DMS114 treated with DMSO at 0.1 percent for 48 hours (cell line): ENCODE results near the gene CRK.

Experiments
- DNase-seq: peaks from one replicate; lab custom pipeline; 2025; ENCODE audit not compliant: unreplicated experiment; lab: John Stamatoyannopoulos, UW

CRK gene

GRCh38 chr17:1455797-1456599 is at the start of gene CRK:
Gene CRK (minus strand): TSS chr17:1456232. CDS start chr17:1456117, 115 bp downstream.
- DNase-seq: peak; percentile 78

- no peak for DNase-seq
Observed at GRCh38 chr17:1505586-1505985, 49.6 kb upstream of the CRK start.

GRCh38 chr17:1504866-1505265 is 48.8 kb upstream of the CRK start:
- DNase-seq: no peak

DNA sequence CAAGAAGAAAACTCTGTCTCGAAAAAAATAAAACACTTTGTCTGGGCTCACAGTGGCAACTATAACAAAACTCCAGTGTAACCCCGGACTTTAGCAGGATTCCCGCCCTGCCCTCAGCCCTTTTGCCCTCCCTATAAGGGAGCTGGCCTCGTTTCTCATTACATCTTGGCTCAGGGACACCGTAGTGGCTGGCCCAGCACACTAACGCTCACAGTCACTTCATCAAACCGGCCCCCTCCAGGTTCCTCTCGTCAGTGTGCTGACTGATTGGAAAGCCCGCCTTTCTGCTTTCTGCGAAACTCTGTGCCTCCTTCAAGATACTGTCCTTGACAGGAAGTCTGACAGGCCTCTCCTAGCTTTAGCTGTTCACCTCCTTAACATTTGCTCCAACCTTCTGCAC is 47.7 kb upstream of the CRK start:
- no peak for DNase-seq

DNA sequence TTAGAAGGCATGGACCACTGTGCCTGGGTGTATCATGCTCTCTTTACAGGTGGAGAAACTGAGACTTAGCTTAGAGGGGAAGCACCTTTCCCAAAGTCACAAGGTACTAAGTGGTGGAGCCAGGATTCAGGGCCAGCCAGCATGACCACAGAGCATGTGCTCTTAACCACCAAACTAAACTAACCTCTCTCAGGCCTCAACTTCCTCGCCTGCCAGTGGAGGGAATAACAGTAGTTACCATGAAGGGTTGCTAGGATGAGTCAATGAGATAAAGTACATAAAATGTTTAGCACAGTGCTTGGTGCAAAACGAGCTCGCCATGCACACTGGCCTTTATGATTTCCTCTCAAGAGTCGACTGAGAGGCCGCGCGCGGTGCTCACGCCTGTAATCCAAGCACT is 42.8 kb upstream of the CRK start:
- no peak for DNase-seq

GRCh38 chr17:1498233-1498632 is 42.2 kb upstream of the CRK start:
- no peak for DNase-seq

DNA sequence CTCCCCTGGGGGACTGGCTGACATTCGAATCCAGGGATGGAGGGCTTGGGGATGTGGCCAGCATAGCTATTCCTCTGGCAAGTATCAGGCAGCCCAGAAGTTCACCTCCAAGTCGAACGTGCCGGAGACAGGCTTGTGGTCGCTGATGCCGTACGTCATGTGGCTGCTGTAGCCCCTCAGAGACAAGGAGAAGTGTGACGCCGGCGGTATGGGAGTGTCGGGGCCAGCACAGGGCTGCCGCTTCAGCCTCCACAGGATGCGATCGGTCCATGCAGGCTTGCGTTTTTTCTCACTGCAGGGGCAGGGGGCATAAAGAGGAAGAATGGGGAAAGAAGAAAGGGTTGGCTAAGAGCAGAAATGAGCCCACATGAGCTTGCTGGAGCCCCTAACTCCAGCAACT is 41.8 kb upstream of the CRK start:
- no peak for DNase-seq

- no peak for DNase-seq
Observed at GRCh38 chr17:1496869-1497268, 40.8 kb upstream of the CRK start.

DNA sequence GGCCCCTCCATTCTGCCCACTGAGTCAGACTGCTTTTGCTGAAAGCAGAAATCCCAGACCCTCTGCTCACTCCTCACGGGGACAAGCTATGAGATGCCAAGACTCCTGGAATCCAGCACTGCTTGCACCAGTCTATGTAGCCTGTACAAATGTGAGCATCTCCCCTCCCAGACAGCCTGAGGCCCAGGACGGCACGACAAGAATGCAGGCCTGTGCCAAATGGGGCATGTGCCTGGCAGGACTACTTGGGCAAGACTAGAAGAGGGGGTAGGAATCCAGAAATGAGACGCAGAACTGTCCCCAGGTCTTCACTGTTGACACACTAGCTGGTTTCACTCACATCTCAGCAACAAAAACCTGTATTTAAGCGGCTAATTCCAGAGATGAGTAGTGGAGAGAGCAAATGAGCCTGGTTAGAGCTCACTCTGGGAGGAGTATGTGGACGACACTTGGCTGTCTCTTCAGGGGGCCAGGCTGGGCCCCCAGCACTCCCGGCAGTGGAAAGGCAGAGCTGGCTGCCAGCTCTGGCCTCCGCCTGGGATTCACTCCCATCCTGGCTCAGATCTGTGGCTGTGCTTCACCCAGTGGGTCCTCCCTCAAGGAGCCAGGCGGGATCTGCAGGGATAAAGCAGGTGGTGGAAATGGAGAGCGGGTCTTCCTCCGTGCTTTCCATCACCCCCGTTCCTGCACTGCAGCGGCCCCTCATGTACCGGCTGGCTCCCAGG is 39.4 kb upstream of the CRK start:
- no peak for DNase-seq

DNA sequence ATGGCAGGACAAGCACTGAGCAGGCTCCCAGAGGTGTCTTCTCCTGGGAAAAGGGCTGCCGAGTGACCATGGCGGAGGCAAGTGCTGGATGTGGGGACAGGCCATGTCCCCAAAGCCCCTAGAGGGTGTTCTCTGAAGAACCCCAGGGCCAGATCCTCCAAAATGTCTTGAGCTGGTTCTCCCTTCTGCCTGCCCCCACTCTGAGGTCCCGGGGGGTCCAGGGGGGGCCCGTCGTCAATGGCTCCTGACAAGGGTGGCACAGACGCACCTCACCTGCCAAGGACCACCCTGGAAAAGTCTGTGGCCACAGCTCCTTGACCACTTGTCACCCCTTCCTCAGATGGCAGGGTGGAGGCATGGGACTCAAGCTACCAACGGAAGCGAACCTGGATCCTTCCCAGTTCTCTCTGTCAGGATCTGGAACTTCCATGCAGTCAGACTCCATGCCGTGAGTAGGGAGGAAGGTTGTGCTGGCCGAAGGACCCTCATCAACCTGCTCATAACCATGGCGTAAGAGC is 38.8 kb upstream of the CRK start:
- no peak for DNase-seq

DNA sequence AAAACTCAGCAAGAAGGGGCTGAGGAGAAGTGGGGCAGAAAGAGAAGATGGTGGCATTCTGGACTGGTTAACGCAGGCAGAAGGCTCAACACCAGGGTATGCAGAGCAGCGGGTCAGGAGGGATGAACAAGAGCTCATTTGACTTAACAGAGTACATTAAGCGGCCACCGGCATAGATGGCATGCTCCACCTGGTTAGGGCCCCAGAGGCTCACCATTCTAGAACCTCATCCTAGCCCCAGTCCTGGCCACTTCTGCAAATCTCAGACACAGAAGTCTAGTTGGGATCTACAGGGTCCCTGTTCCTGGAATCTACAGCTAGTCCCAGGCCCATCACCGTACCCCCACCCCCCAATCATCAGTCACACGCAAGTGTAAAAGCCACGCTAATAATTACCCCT is 38.2 kb upstream of the CRK start:
- DNase-seq: no peak

DNA sequence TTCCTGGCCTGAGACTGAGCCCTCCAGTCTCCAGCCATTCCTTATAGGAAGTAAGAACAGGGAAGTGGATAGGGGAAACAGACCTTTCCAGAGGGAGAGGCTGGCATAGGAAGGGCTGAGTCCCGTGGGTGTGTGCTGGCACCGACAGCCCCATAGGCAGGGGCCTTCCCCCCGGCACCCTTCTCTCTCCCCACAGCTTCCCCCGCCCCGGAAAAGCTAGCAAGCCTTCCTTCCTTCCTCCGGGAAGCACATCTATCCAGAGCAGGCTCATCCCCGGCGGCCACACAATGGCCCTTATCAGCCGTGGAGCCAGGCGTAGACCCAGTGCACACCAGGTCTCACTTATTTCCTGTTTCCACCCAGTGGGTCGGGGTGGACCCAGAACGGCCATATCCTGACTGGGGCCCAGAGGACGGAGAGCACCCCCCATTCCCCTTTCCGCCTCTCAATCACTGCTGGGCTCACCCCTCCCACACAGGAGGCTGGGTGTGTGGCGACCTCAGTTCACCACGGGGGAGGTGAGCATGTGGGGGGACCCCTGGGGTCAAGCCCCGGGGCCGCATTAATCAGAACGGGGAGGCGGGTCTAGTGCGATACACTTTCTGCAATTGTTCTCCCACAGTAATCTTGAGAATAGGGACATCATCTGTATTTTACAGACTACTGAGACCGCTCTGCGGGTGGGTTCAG is 37.4 kb upstream of the CRK start:
- DNase-seq: no peak

- no peak for DNase-seq
Observed at GRCh38 chr17:1492249-1493206, 36.5 kb upstream of the CRK start, which contains the start of gene MYO1C. Gene MYO1C (minus strand): TSS chr17:1492686. CDS start chr17:1492487, 199 bp downstream.

GRCh38 chr17:1491443-1492248 is 35.6 kb upstream of the CRK start:
- DNase-seq: no peak

DNA sequence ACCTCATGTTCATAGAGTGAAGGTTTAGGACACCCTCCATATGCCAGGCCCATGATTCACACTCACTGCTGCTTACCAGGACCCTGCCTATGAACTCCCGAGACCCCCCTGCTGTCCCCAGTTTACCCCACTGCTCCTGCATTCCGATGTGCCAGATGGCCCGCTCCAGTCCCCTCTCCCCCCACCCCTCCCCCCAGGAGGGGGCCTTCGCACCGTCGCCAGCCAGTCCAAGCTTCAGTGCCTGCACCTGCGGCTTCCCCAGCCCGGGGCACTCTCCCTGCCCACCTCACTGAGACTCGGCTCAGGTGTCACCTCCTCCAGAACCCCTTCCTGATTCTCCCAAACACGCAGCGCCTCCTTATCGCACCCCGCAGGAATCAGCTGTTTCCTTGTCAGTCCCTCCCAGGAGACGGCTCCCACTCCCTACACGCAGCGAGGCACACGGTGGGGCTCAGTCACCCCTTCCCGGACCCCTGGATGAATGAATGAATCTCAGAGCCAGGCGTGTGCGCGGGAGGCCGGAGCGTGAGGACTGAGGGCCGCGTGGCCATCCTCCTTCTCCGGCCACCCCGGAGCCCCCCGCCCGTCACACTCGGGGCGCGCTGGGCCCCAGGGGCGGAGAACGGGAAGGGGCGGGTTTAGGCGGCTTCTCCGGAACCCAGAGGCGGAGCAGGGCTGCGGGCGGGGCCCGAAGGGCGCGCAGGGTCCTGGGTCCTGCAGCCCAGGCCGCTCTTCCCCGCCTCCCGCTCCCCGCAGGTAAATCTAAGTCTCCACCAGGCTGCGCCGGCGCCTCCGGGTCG is 34.8 kb upstream of the CRK start:
- DNase-seq: no peak

DNA sequence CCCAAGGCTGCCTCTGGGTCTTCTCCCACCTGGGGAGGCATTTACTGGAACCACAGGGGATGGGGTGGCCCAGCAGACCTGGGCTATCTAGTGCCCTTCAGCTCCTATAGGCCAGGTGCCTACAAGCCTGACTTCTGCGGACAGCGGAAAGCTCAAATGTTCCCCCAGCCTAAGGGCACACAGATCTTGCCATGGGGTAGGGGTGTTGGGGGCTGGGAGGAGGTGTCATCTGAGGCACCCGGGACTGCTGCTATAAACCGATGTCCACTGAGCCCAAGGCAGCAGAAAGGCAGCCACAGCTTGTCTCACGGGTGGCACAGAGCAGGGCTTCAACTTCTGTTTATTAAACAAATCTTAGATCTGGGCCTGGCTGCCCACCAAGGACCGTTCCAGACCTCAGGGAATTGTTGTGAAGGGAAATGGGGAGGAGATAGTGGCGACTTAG is 32.8 kb upstream of the CRK start:
- no peak for DNase-seq

GRCh38 chr17:1487939-1488825 is 32.1 kb upstream of the CRK start:
- DNase-seq: peak; percentile 46
